Panc1 (cell line): ENCODE measurements around the gene ITGA8. TPM values are rescaled to one million over a fixed set of nuclear protein-coding genes. Genes with fewer than 3 reads are reported as not detected.

Source experiments
- ATAC-seq: fragments of 200-7000 bp; cut with Tn5 transposase; 2 replicates; pipeline ENCODE4 v1.9.1; 2020; ENCODE audit warnings: mild to moderate bottlenecking, moderate library complexity
- BruUV-seq: library from RNA; stranded (reverse); fragments of 400-500 nt; replicated peaks from 2 replicates; lab custom pipeline; 2021; lab: Mats Ljungman, UMichigan
- CTCF ChIA-PET: fragments of 300-600 bp; sonication (Branson Sonifier 250); formaldehyde crosslinking; loops from one replicate; lab custom pipeline; 2022; ENCODE audit warnings: antibody characterized with exemption; lab: Charles Lee
- POLR2A ChIA-PET: fragments of 300-600 bp; sonication (Branson Sonifier 250); formaldehyde crosslinking; loops from one replicate; lab custom pipeline; 2022; ENCODE audit warnings: antibody characterized with exemption; lab: Charles Lee
- DNase-seq: peaks from one replicate; pipeline ENCODE4 v3.0.0-alpha.2; 2010; ENCODE audit warnings: low read depth, low spot score
- H3K27ac ChIP-seq: 2 replicates; pipeline ENCODE4 v1.5.1; 2011; ENCODE audit warnings: mild to moderate bottlenecking, low read length, inconsistent platforms
- H3K27me3 ChIP-seq: fragments of 200-500 bp; sonication (Bioruptor generic); 2 replicates; pipeline ENCODE4 v1.6.0; 2014; ENCODE audit warnings: low read length, inconsistent platforms; ENCODE audit not compliant: control insufficient read depth, insufficient read depth
- H3K36me3 ChIP-seq: fragments of 200-500 bp; sonication (Bioruptor generic); 2 replicates; pipeline ENCODE4 v1.5.1; 2014; ENCODE audit warnings: inconsistent platforms, mild to moderate bottlenecking, low read length, moderate library complexity; ENCODE audit not compliant: control insufficient read depth, insufficient read depth
- H3K4me1 ChIP-seq: 2 replicates; pipeline ENCODE4 v1.5.1; 2011; ENCODE audit warnings: inconsistent platforms, mild to moderate bottlenecking, low read length, moderate library complexity; ENCODE audit not compliant: control insufficient read depth, insufficient read depth
- H3K4me3 ChIP-seq, 2 experiments: 2 replicates each; pipeline ENCODE4 v1.5.1; 2011 to 2012; ENCODE audit warnings: low read depth in 2 of 2, low read length in 2 of 2, mild to moderate bottlenecking in 2 of 2, inconsistent platforms in 1 of 2, moderate library complexity in 1 of 2
- H3K9me3 ChIP-seq: fragments of 200-500 bp; sonication (Bioruptor generic); 2 replicates; pipeline ENCODE4 v1.5.1; 2014; ENCODE audit warnings: low read depth, mild to moderate bottlenecking, inconsistent platforms, low read length, moderate library complexity; ENCODE audit not compliant: control insufficient read depth, insufficient read depth
- POLR2AphosphoS5 ChIP-seq: IDR thresholded peaks from 2 replicates; pipeline ENCODE4 v1.6.1; 2012; ENCODE audit warnings: mild to moderate bottlenecking, low read depth, low read length, moderate library complexity
- SIN3A ChIP-seq: IDR thresholded peaks from 2 replicates; pipeline ENCODE4 v1.6.1; 2012; ENCODE audit warnings: low read depth, mild to moderate bottlenecking, low read length, moderate library complexity, borderline replicate concordance; ENCODE audit not compliant: insufficient read depth
- TCF7L2 ChIP-seq: IDR thresholded peaks from 2 replicates; pipeline ENCODE4 v1.6.1; 2011; ENCODE audit warnings: mild to moderate bottlenecking, low read depth, low read length, inconsistent platforms
- in situ Hi-C: cut with HindIII; loops from 2 replicates; pipeline ENCODE4 v1.10.0; 2016; ENCODE audit warnings: low sequenced_read_pairs, low pct_unique_long_range_greater_than_20kb
- intact Hi-C: fragments of 100-400 bp; cut with micrococcal nuclease; formaldehyde crosslinking; loops from one replicate; pipeline ENCODE4 v1.10.0; 2022; ENCODE audit not compliant: unreplicated experiment
- total RNA-seq: library from RNA; stranded (reverse); gene quantifications from one replicate; pipeline ENCODE4 v1.2.1, GENCODE V29; 2021; ENCODE audit not compliant: unreplicated experiment
- TF ChIP-seq, protein P1 (sequence below), 2 experiments: IDR thresholded peaks; 2 replicates each; pipeline ENCODE4 v1.6.1; 2011 to 2012; ENCODE audit warnings: low read depth in 2 of 2, control low read depth in 1 of 2, low read length in 1 of 2, mild to moderate bottlenecking in 1 of 2, moderate library complexity in 1 of 2; ENCODE audit not compliant: insufficient read depth in 1 of 2
- TF ChIP-seq, protein P2 (sequence below): fragments of 450-650 bp; IDR thresholded peaks from 2 replicates; pipeline ENCODE4 v1.5.1; 2017; ENCODE audit warnings: mild to moderate bottlenecking

ITGA8 gene
- total RNA-seq, 1 experiment from 2014 or later: 0.18 TPM

DNA sequence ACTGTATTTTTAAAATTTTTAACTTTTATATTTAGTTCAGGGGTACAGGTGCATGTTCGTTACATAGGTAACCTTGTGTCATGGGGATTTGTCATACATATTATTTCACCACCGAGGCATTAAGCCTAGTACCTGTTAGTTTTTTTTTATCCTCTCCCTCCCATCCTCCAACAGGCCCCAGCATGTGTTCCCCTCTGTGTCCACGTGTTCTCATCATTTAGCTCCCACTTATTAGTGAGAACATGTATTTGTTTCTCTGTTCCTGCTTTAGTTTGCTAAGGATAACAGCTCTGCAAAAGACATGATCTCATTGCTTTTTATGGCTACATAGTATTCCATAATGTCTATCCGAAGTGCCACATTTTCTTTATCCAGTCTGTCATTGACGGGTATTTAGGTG lies 22.4 kb upstream of the ITGA8 start:
- no peaks in the 10 kb centered on the region for H3K4me1 ChIP-seq
- in situ Hi-C loops (no loop called here), intact Hi-C loops (loop anchor here (5.0 kb wide), 1 partner anchor 315 kb away; no protein-coding TSS in a partner anchor)
- no peaks in the 10 kb centered on the region for H3K36me3 ChIP-seq
- no TSS peak for BruUV-seq
- POLR2A ChIA-PET: no interaction called here
- no peaks in the 10 kb centered on the region for H3K9me3 ChIP-seq
- ATAC-seq (no peak), DNase-seq (no peak)
- no peak overlapping the region for H3K4me3 ChIP-seq
- H3K27ac ChIP-seq: no peak overlapping the region
- TF ChIP-seq, protein P1, sequence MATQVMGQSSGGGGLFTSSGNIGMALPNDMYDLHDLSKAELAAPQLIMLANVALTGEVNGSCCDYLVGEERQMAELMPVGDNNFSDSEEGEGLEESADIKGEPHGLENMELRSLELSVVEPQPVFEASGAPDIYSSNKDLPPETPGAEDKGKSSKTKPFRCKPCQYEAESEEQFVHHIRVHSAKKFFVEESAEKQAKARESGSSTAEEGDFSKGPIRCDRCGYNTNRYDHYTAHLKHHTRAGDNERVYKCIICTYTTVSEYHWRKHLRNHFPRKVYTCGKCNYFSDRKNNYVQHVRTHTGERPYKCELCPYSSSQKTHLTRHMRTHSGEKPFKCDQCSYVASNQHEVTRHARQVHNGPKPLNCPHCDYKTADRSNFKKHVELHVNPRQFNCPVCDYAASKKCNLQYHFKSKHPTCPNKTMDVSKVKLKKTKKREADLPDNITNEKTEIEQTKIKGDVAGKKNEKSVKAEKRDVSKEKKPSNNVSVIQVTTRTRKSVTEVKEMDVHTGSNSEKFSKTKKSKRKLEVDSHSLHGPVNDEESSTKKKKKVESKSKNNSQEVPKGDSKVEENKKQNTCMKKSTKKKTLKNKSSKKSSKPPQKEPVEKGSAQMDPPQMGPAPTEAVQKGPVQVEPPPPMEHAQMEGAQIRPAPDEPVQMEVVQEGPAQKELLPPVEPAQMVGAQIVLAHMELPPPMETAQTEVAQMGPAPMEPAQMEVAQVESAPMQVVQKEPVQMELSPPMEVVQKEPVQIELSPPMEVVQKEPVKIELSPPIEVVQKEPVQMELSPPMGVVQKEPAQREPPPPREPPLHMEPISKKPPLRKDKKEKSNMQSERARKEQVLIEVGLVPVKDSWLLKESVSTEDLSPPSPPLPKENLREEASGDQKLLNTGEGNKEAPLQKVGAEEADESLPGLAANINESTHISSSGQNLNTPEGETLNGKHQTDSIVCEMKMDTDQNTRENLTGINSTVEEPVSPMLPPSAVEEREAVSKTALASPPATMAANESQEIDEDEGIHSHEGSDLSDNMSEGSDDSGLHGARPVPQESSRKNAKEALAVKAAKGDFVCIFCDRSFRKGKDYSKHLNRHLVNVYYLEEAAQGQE (IDR thresholded peaks at IDR 0.05; ENCODE audit: insufficient read depth in 1 of 2, low read depth in 2 of 2, low read length in 1 of 2): no peak
- TF ChIP-seq, protein P2, sequence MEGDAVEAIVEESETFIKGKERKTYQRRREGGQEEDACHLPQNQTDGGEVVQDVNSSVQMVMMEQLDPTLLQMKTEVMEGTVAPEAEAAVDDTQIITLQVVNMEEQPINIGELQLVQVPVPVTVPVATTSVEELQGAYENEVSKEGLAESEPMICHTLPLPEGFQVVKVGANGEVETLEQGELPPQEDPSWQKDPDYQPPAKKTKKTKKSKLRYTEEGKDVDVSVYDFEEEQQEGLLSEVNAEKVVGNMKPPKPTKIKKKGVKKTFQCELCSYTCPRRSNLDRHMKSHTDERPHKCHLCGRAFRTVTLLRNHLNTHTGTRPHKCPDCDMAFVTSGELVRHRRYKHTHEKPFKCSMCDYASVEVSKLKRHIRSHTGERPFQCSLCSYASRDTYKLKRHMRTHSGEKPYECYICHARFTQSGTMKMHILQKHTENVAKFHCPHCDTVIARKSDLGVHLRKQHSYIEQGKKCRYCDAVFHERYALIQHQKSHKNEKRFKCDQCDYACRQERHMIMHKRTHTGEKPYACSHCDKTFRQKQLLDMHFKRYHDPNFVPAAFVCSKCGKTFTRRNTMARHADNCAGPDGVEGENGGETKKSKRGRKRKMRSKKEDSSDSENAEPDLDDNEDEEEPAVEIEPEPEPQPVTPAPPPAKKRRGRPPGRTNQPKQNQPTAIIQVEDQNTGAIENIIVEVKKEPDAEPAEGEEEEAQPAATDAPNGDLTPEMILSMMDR: no peak
- TF ChIP-seq TCF7L2: no peak
- no peak for TF ChIP-seq SIN3A
- no peak for TF ChIP-seq POLR2AphosphoS5
- CTCF ChIA-PET: no interaction called here
- no peaks in the 10 kb centered on the region; the same call in 1 of the 2 replicates for H3K27me3 ChIP-seq

DNA sequence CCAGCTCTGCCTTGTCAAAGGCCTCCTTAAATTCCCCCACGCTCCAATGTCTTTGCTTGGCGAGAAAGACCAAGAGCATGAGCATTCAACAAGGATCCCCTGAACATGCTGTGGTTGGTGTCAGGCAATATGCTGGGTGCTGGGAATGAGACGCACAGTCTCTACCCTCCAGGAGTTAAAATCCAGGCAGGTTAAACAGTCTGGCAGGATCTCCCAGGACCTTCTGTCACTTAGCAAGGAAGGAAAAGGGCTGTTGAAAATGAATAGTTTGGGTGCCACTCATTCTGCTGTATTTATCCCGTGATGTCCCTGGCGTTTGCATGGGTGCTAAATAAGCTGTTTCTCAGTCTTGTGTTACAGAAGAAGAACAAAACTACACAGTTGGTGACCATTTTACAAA lies 21.9 kb upstream of the ITGA8 start:
- BruUV-seq: no TSS peak

More for the DNA sequence above, 21.9 kb upstream of the ITGA8 start:
- TF ChIP-seq POLR2AphosphoS5 (no peak), TCF7L2 (no peak)
- TF ChIP-seq, protein P2: no peak
- TF ChIP-seq, protein P1 (IDR thresholded peaks at IDR 0.05; ENCODE audit: insufficient read depth in 1 of 2, low read depth in 2 of 2, low read length in 1 of 2): no peak
- Histone ChIP-seq H3K4me1 (no peaks in the 10 kb centered on the region), H3K27me3 (no peaks in the 10 kb centered on the region; the same call in 1 of the 2 replicates), H3K4me3 (no peak overlapping the region), H3K9me3 (no peaks in the 10 kb centered on the region), H3K36me3 (no peaks in the 10 kb centered on the region), H3K27ac (no peak overlapping the region)
- in situ Hi-C loops (no loop called here), intact Hi-C loops (loop anchor here (5.0 kb wide), 1 partner anchor 314 kb away; no protein-coding TSS in a partner anchor)
- ATAC-seq (no peak), DNase-seq (no peak)
- ChIA-PET CTCF (no interaction called here), POLR2A (no interaction called here)
